Measurements from ENCODE around the gene COMT. TPM values are rescaled to one million over a fixed set of nuclear protein-coding genes. Genes with fewer than 3 reads are reported as not detected.

Gene COMT
- total and polyA plus RNA-seq, 10 donors, result 63.5 to 216 (median 99.3) TPM

DNA sequence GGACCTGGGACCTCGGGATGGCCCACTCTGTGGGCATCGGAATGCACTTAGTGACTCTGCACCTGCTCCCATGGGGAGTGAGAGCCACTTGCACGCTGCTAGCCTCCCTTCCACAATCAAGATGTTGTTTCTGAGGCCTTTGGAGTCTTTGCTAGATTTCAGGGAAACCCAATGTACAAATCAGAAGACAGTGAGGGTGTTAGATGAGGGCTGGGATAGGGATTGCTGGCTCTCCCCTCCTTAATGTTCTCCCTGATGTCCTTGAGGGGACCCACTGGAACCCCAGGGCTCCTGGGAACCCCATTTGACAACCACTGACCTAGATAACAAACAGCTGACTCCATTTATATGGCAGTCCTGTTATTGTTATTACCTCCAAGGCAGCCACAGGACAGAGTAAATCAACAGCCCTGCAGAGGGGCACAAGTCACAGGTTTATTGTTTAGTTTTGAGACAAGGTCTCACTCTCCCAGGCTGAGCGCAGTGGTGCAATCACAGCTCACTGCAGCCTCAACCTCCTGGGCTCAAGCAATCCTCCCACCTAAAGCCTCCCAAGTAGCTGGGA, 31.3 kb upstream of the COMT start:
- Histone ChIP-seq H3K4me1 (peaks cover 0 to 5% (median 0%) of the 10 kb centered on the region in 6 donors), H3K36me3 (peaks cover 0 to 88% (median 47%) of the 10 kb centered on the region in 6 donors), H3K27me3 (replicated peaks in 1 of 7) (no peaks in the 10 kb centered on the region), H3K9me3 (peaks cover 0 to 5% (median 0%) of the 10 kb centered on the region in 8 donors), H3K4me3 (no peak overlapping the region), H3K27ac (no peak overlapping the region)
- TF ChIP-seq, protein P1, sequence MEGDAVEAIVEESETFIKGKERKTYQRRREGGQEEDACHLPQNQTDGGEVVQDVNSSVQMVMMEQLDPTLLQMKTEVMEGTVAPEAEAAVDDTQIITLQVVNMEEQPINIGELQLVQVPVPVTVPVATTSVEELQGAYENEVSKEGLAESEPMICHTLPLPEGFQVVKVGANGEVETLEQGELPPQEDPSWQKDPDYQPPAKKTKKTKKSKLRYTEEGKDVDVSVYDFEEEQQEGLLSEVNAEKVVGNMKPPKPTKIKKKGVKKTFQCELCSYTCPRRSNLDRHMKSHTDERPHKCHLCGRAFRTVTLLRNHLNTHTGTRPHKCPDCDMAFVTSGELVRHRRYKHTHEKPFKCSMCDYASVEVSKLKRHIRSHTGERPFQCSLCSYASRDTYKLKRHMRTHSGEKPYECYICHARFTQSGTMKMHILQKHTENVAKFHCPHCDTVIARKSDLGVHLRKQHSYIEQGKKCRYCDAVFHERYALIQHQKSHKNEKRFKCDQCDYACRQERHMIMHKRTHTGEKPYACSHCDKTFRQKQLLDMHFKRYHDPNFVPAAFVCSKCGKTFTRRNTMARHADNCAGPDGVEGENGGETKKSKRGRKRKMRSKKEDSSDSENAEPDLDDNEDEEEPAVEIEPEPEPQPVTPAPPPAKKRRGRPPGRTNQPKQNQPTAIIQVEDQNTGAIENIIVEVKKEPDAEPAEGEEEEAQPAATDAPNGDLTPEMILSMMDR (IDR thresholded peaks at IDR 0.05 in 8 of 11, conservative IDR thresholded peaks at IDR 0.05 in 3 of 11), result peak in 7 of 11 experiments; percentile 3 to 48 (median 29)
- TF ChIP-seq POLR2A (IDR thresholded peaks at IDR 0.05) (no peak), POLR2AphosphoS5 (IDR thresholded peaks at IDR 0.05) (no peak)
- intact Hi-C loops (cut with DNase I; ENCODE audit: low total_unique reads), result loop anchor here (2.0 kb wide), 1 partner anchor 179 kb away; no protein-coding TSS in a partner anchor
- WGBS, 5 donors, result 27 to 48% (median 38%) methylated on average over 4 of the region's 4 CpGs
- no peak for DNase-seq

DNA sequence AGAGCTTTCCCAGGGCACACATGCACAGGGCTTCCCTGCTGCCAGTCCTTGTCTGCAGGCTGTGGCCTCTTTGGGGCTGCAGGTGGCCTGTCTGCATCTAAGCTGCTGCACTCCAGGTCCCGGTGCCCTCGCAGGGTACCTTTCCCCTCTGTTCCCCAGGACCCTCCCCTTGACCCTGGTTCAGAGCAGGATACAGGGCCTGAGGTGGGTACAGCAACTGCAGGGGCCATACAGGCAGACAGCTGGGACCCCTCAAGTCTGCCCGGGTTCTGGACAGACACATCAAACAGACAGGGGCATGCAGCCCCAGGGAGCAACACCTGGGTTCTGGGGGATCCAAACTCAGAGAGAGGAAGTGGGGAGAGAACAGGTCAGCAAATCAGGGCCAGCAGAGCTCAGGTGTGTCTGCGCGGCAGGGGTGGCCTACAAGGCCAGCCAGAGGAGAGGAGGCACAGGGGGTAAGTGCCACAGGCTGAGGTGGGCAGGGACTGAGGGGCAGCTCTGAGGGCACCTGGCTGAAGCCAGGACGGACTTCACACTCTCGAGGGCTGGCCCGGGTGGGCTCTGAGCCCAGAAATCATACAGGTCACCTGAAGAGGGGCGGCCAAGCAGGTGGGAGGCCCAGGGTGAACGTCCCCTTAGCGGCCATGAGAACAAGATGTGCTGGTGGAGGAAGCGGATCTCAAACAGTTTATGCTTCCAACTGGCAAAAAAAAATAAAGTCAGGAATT, 29.9 kb upstream of the COMT start:
- intact Hi-C loops (cut with DNase I; ENCODE audit: low total_unique reads), result loop anchor here (2.0 kb wide), 1 partner anchor 181 kb away; no protein-coding TSS in a partner anchor
- Histone ChIP-seq H3K36me3 (peaks cover 2 to 88% (median 55%) of the 10 kb centered on the region in 6 donors), H3K4me3 (no peak overlapping the region)

GRCh38 chr22:19912271-19912999, 29.1 kb upstream of the COMT start:
- intact Hi-C loops (cut with DNase I; ENCODE audit: low total_unique reads), result no loop called here
- no peak for DNase-seq
- 77 to 92% (median 89%) methylated on average over 12 to 20 of the region's 20 CpGs for WGBS, 5 donors
- TF ChIP-seq, protein P1 (IDR thresholded peaks at IDR 0.05 in 8 of 11, conservative IDR thresholded peaks at IDR 0.05 in 3 of 11), result no peak
- TF ChIP-seq POLR2A (IDR thresholded peaks at IDR 0.05) (no peak), POLR2AphosphoS5 (IDR thresholded peaks at IDR 0.05) (no peak)
- Histone ChIP-seq H3K4me3 (no peak overlapping the region), H3K27me3 (replicated peaks in 1 of 7) (no peaks in the 10 kb centered on the region), H3K27ac (no peak overlapping the region), H3K4me1 (peaks cover 0 to 5% (median 0%) of the 10 kb centered on the region in 6 donors), H3K9me3 (peaks cover 0 to 5% (median 0%) of the 10 kb centered on the region in 8 donors), H3K36me3 (peaks cover 2 to 88% (median 62%) of the 10 kb centered on the region in 6 donors)

More for the DNA sequence above, 29.9 kb upstream of the COMT start:
- H3K27me3 ChIP-seq (replicated peaks in 1 of 7), result no peaks in the 10 kb centered on the region
- peaks cover 0 to 5% (median 0%) of the 10 kb centered on the region in 8 donors for H3K9me3 ChIP-seq
- whole genome bisulfite sequencing, 5 donors, result 91 to 96% (median 95%) methylated on average over 11 to 12 of the region's 12 CpGs
- no peak for TF ChIP-seq POLR2AphosphoS5 (IDR thresholded peaks at IDR 0.05)
- TF ChIP-seq POLR2A (IDR thresholded peaks at IDR 0.05), result no peak
- TF ChIP-seq, protein P1 (IDR thresholded peaks at IDR 0.05 in 8 of 11, conservative IDR thresholded peaks at IDR 0.05 in 3 of 11), result no peak
- DNase-seq, result no peak
- peaks cover 0 to 5% (median 0%) of the 10 kb centered on the region in 6 donors for H3K4me1 ChIP-seq
- H3K27ac ChIP-seq, result no peak overlapping the region
